HTR-8/SVneo (cell line): Measurements from ENCODE around the gene IRX1.

Experiments used
- DNase-seq: peaks from one replicate; pipeline ENCODE4 v3.0.0; 2011; ENCODE audit warnings: low spot score, mixed read lengths; ENCODE audit not compliant: insufficient read length
- FAIRE-seq: peaks from 2 replicates; lab custom pipeline; 2011; peaks lifted over from hg19 to GRCh38; lab: Jason Lieb, UNC

IRX1 gene

DNA sequence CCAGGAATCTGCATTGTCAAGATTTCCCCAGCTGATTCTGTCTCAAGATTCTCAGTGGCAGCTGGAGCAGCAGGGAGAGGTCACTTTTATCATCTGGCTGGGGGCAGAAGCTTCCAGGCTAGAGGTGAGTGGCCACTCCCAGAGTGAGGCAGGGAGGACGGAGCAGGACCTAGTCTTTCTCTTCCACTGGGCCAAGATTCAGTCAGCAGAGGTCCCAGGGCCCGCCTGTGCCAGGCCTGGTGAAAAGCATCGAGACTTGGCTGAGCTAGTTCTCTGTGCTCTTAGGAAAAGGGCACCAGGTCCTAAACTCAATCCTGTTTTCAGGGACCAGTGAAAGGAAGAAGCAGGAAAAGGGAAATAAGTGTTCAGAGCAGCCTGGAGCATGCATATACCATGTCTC lies 46.6 kb downstream of the IRX1 start:
- DNase-seq = no peak
- FAIRE-seq = no peak

DNA sequence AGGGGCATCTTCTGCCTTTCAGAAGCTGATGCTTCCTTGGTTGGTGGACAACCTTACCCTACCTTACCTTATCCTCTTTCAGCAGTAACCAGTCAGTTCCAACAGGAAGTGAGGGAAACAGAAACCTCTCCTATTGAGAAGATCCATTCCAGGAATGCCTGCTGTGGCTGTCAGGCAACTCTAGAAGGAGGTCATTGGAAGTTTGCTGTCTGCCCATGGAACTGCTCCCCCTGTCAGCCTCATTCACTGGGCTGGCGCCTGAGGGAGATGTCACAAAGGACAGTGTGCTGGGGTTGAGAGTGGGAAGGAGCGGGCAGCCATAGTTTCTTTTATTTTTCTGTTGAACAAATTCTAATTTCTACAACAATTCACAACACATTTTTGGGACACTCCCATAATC lies 54.7 kb downstream of the IRX1 start:
- no peak for DNase-seq
- FAIRE-seq = no peak

DNA sequence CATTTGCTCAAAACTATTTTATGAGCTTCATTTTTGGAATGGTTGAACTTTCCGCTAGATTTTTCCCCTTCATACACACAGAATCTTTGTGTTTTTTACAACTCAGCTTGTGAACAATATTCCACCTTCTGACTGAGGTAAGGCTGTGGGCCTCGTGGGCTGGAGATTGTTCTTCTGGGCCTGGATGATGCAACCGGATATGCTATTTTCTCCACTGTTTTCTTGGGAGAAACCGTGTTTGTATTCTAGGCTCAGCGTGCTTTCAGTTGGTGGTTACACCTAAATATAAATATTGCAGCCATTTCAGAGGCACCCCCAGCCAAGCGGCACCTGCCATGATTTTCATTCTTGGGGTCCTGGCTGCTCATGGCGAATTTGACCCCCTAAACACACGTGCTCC lies 55.2 kb downstream of the IRX1 start:
- DNase-seq (no peak), FAIRE-seq (no peak)
